ENCODE results near the gene CCNI2. TPM values are rescaled to one million over a fixed set of nuclear protein-coding genes. Genes with fewer than 3 reads are reported as not detected.

CCNI2 gene
- total RNA-seq, 1 donor from 2014 or later = not detected

GRCh38 chr5:132764671-132765238, 17.5 kb downstream of the CCNI2 start:
- no peak for DNase-seq (ENCODE audit: low read depth)

- DNase-seq (ENCODE audit: low read depth) = no peak
Measured at GRCh38 chr5:132765311-132766019, 18.2 kb downstream of the CCNI2 start.

DNA sequence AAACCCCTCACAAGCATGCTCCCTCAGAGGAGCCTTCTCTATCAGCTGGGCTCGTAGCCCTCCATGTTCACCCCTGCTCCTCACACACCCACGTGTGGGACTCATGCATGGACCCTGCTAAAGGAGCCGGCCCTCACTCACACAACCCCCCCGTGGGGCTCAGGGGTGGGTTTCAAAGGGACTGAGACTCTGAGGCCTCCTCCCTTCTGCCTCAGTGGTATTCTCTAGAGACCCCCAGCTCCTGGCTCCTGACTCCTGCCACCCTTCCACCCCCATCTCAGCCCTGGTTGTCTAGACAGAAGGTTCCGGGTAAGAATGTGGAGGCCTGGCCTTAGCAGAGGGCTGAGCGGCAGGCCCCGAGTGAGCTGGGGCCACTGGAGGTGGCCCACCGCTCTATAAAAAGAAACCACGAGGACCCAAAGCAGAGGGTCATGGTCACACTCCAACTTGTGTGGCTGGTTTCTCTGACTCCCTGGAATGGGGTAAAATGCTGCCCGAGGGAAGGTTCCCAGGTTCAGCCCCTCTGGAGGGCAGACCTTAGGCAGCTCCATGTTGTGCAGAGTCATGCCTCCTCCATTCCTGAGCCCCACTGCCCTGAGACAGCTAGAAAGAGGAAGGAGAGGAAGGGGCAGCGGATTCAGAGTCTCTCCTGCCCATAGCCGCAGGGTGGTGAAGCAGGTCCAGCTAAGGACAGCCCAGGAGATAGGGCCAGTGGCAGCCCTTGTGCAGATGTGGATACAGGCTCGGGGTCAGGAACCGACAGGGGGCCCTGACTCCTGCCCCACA, 19.0 kb downstream of the CCNI2 start:
- DNase-seq (ENCODE audit: low read depth) = no peak

- DNase-seq (ENCODE audit: low read depth) = no peak
Measured at GRCh38 chr5:132766806-132767055, 19.5 kb downstream of the CCNI2 start.

DNA sequence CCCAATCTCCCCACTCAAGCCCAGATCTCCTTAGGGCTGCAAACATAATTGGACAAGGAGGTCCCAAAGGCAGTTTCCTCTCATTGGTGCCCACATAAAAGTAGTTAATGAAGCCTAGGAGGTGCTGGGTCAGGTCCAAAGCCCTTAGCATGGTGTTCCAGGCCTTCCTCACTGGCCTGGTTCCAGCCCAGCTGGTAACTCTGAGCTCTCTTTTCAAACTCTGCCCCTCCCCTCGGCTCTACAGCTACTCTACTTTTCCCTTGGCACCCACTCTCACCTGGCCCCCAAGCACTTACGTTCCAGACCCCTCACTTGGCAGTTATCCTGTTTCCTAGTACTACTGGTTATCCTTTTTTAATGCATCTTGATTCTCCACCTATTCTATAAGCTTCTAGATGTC, 19.9 kb downstream of the CCNI2 start:
- DNase-seq (ENCODE audit: low read depth) = no peak

DNA sequence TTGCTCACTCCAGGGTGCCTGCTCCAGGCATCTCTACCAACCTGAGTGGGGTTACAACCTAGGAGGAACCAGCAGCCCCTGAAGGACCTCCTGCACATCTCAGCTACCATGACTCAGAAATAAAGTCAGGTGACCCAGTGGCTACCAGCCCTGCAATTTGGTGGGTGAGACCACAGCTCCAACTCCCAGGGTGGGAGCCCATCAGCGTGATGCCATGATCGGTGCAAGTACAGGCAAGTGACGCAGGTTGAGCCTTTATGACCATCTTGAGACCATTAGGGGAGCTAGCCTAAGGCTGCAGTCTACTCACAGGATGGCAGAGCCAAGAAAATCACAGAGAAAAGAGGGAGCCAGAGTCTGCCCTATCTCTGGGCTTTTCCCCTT, 21.3 kb downstream of the CCNI2 start:
- DNase-seq (ENCODE audit: low read depth) = no peak

GRCh38 chr5:132770476-132771159, 23.4 kb downstream of the CCNI2 start:
- DNase-seq (ENCODE audit: low read depth) = no peak

- peak; percentile 92 for DNase-seq (ENCODE audit: low read depth)
Measured at GRCh38 chr5:132771503-132771998, 24.3 kb downstream of the CCNI2 start.

GRCh38 chr5:132772291-132773070, 25.3 kb downstream of the CCNI2 start:
- peak; percentile 54 for DNase-seq (ENCODE audit: low read depth)

GRCh38 chr5:132773114-132773513, 25.9 kb downstream of the CCNI2 start:
- DNase-seq (ENCODE audit: low read depth) = peak; percentile 56

- DNase-seq (ENCODE audit: low read depth) = no peak
Measured at GRCh38 chr5:132773601-132774355, 26.6 kb downstream of the CCNI2 start.

DNA sequence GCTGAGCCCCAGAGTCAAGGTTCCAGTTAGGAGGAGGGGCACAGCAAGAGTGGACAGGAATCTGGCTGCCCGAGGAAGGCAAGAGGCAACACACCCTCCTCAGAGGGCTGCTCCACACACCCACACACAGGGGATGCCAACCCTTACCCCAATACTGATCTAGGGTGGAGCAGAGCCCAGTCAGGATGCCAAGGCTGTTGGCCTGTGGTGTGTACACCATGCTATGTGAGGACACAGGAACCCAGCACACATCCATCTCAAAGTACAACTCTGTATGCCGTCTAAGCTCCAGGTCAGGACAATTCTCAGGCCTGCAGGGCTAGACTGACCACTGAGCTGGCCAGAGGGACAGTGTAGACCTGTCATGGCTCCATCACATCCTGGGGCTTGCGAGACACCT, 27.2 kb downstream of the CCNI2 start:
- no peak for DNase-seq (ENCODE audit: low read depth)

GRCh38 chr5:132774896-132775295, 27.7 kb downstream of the CCNI2 start:
- DNase-seq (ENCODE audit: low read depth) = no peak

DNA sequence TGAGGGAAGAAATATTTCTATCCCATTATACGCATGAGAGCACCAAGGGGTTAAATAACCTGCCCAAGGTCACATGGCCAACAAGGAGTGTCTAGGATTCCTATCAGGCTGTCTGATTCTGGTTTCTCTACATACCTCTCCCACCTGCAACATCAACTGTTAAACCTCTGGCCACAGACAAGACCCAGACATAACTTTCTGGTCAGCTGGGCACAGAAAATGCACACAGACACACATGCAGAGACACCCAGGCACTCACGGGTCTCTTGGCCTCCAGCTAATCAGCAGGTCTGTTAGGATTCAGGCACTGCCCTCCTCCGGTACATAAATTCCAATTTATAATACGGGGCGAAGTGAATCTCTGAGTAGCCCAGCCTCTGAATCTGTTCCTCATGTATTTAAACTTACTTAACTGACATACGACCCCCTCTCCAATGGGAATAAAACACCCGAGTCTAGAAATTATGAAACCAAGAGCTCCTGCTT, 28.3 kb downstream of the CCNI2 start:
- DNase-seq (ENCODE audit: low read depth) = no peak

DNA sequence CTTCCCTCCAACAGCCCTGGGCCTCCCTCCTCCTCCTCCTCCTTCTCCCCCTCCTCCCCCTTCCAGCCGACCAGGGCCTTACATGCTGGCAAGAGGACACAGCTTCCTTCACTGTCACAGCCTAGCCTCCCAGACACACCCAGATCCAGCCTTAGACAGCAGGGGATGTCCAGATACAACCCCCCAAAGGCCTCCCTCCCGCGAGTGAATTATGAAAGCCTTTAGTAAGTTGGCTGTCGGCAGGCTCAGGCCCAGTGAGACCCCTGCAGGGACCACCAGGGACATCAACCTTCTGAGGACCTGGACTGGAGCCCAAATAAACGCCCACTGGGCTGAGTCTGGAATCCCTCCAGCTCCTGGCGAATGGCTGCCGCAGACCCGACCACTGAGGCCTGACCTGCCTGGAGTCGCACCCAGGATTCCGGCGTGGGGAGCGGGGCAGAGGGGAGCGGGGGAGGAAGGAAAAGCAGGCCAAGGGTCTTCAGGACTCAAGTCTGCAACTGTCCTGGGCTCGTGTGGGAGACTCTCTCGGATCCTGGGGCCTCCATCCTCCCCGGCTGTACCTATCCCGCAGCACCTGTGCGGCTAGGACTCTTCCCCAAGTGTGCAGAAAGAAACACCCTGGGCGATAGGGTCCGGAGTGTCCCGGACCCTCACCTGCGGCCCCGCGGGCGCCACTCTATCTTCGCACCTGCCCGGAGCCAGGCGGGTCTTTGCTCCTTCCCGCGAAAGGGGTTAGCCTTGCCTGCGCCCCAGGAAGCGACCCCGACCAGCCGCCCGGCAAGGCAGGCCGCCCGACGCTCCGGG, 29.1 kb downstream of the CCNI2 start:
- no peak for DNase-seq (ENCODE audit: low read depth)

GRCh38 chr5:132776938-132777208, 29.6 kb downstream of the CCNI2 start:
- DNase-seq (ENCODE audit: low read depth) = no peak

DNA sequence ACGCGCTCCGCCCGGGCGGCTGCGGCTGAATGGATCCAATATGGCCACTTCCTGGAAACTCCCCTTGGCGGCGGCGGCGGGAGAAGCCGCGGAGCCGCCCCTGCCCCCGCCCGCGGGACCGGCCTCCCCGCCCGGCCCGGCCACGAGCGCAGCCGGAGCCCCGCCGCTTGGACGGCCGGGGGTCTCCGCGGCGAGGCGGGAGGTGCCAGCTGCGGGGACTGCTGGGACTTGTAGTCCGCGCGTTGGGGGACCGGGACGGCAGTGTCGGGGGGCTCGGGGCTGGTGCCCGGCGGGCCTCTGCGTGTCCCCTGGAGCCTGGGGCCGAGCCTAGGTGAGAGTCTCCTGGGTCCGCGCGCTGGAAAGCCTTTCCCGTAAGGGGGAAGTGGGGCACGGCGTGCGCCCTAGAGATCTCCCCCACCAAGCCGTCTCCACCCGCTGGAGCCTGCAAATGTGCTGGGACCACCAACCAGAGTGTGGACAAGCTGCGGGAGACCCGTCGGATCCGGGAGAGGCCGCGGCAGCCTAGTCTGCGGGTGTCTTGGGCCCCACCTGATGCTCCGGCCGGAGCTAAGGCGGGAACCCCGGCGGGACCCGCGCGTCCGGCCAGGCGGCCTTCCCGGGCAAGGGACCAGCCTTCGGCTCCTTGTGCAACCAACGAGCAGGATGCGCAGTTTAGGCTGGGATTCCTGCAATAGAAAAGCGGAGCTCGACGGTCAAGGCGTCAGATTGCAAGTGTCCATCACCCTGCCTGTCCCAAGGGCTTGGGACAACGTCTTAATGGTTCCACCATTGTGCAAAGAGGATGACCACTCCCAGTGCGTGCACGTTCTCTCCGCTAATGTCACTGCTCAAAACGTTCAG, 30.2 kb downstream of the CCNI2 start, which contains the start of gene SEPTIN8:
TSS of gene SEPTIN8 (minus strand) at position 31 of the 861 bp plus-strand sequence. CDS start 102 bp downstream, outside the sequence.
- peak; percentile 58 for DNase-seq (ENCODE audit: low read depth)

- DNase-seq (ENCODE audit: low read depth) = no peak
Measured at GRCh38 chr5:132778129-132778528, 30.9 kb downstream of the CCNI2 start.

GRCh38 chr5:132778856-132779255, 31.6 kb downstream of the CCNI2 start:
- DNase-seq (ENCODE audit: low read depth) = no peak

Measured in myocyte (in vitro differentiated cells).